SK-N-SH (cell line): ENCODE data around the gene GRIP2.

ENCODE experiments used
- CTCF ChIP-seq: fragments of 200-600 bp; sonication (generic); IDR thresholded peaks from 2 replicates; pipeline ENCODE4 v1.6.1; 2017; ENCODE audit warnings: antibody characterized with exemption, mild to moderate bottlenecking, moderate library complexity
- EP300 ChIP-seq, 2 experiments: IDR thresholded peaks; 2 replicates each; pipeline versions ENCODE4 v1.4.0 to v1.6.1; 2012; ENCODE audit warnings: borderline replicate concordance in 1 of 2, low read depth in 1 of 2, low read length in 1 of 2
- FOXJ3 ChIP-seq: sonication (generic); formaldehyde crosslinking; IDR thresholded peaks from 2 replicates; pipeline ENCODE4 v1.5.1; 2020; ENCODE audit warnings: mild to moderate bottlenecking, missing genetic modification reagents
- FOXM1 ChIP-seq: IDR thresholded peaks from 2 replicates; pipeline ENCODE4 v1.4.0; 2012; ENCODE audit warnings: low read depth, mild to moderate bottlenecking
- IRF3 ChIP-seq: fragments of 150-350 bp; IDR thresholded peaks from 2 replicates; pipeline ENCODE4 v1.6.1; 2016; ENCODE audit warnings: mild to moderate bottlenecking, low read depth, low read length
- JUND ChIP-seq: IDR thresholded peaks from 2 replicates; pipeline ENCODE4 v1.4.0; 2012
- NRF1 ChIP-seq: IDR thresholded peaks from 2 replicates; pipeline ENCODE4 v1.6.1; 2012; ENCODE audit warnings: low read depth, mild to moderate bottlenecking, low read length
- POLR2AphosphoS5 ChIP-seq: IDR thresholded peaks from 2 replicates; pipeline ENCODE4 v1.6.1; 2012; ENCODE audit warnings: low read depth, low read length
- RAD21 ChIP-seq: IDR thresholded peaks from 2 replicates; pipeline ENCODE4 v1.6.1; 2012; ENCODE audit warnings: mild to moderate bottlenecking, low read length
- RFX5 ChIP-seq: IDR thresholded peaks from 2 replicates; pipeline ENCODE4 v1.6.1; 2012; ENCODE audit warnings: mild to moderate bottlenecking, improper control_type of control experiment, low read length
- RXRA ChIP-seq: IDR thresholded peaks from 2 replicates; pipeline ENCODE4 v1.4.0; 2012; ENCODE audit warnings: low read depth, mild to moderate bottlenecking, borderline replicate concordance
- SMC3 ChIP-seq: IDR thresholded peaks from 2 replicates; pipeline ENCODE4 v1.6.1; 2012; ENCODE audit warnings: low read depth, low read length, improper control_type of control experiment
- USF1 ChIP-seq: IDR thresholded peaks from 2 replicates; pipeline ENCODE4 v1.4.0; 2012; ENCODE audit warnings: low read depth, borderline replicate concordance
- USF2 ChIP-seq: fragments of 150-350 bp; IDR thresholded peaks from 2 replicates; pipeline ENCODE4 v1.6.1; 2017; ENCODE audit warnings: antibody characterized with exemption, low read length, low read depth, borderline replicate concordance

GRCh38 chr3:14539384-14539741 is 779 bp downstream of the GRIP2 start:
- TF ChIP-seq JUND (no peak), POLR2AphosphoS5 (no peak), FOXJ3 (CRISPR knock-in tag) (no peak), CTCF (no peak), IRF3 (no peak), RXRA (no peak), RFX5 (no peak), USF2 (no peak), RAD21 (no peak), NRF1 (no peak), USF1 (no peak), SMC3 (no peak), FOXM1 (no peak), EP300 (IDR thresholded peaks at IDR 0.05; ENCODE audit: borderline replicate concordance in 1 of 2, low read depth in 1 of 2, low read length in 1 of 2) (no peak)
